ENCODE results near the gene NIT1.

The NIT1 gene

GRCh38 chr1:161084597-161084988 lies 33.3 kb upstream of the NIT1 start:
- DNase-seq, result no peak

DNA sequence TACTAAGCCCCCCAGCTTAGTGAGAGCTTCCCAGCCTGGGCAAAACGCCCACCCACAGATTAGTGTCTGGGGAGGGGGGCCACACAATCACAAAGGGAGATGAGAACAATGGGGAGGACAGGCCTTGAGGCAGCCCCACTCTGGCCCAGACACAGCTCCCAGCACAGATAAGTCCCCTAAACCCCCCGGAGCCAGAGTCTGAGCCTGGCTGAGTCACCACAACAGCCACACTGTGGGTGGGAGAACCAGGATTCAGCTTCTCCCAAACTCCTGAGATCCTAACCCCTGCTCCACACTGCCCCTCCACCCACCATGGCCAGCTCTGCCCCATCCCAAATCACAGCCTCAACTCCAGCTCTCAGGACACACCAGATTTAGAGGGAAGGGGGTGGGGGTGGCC lies 32.7 kb upstream of the NIT1 start:
- no peak for DNase-seq

GRCh38 chr1:161086457-161086856 lies 31.4 kb upstream of the NIT1 start:
- DNase-seq, result no peak

DNA sequence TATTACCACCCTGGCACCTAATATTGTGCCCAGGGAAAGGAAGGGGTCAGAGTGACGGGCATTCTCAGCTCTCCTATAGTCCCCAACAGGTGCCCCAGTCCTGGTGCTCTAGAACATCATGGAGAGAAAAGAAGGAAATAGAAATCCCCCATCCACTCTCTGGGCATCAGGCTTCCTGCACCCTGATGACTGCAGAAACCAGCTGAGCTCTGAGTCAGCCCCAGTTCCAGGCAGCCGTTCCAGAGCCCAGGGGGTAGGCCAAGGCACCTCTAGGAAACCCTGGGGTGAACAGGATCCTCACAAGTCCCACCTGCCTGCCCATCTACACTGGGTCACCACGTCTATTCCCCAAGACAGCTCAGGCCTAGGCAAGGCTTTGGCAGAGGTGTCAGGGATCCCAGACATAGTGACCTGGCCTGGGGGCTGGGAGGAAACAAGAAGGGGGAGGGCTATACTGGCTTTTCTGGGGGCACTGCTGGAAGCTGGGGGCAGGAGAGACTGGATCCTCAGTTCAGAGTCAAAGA lies 29.3 kb upstream of the NIT1 start:
- DNase-seq, result no peak

GRCh38 chr1:161089251-161089924 lies 28.5 kb upstream of the NIT1 start, which contains the start of gene NECTIN4:
Gene NECTIN4, minus strand, starts transcription at chr1:161089558. Its CDS starts 262 bp downstream, at chr1:161089296.
- no peak for DNase-seq

DNA sequence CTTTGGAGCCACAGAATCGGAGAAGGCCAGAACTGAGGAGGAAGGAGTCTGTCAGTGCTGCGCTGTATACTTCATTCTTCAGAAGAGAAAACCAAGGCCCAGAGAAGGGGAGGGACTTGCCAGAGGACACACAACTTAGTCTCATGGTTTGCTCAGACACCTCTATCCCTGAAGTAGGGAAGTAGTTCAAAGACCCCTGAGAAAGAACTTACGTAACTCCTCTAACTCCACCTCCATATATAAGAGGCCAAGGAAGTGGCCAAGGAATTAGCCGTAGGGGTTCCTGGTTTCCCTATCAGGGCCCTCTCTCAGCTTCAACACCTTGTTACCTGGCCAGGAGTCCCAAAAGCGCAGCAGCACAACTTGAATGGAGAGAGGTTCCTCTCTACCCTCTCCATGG lies 28.0 kb upstream of the NIT1 start:
- no peak for DNase-seq

DNA sequence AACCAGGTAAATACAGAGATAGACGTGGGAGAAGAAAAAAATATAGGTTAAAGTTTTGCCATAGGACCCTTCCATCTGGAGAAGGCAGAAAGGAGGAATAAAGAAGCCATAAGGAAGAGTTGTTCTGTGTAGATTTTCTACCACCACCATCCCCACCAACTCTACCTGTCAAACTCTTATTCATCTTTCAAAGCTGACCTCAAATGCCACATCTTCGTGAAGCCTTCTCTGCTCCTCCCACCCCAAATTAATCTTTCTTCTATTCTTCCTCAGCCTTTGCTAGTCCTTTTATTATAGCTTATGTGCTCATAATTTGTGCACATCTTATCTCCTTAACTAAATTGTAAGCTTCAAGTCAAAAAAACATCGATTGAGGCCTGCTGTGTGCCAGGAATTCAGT lies 27.3 kb upstream of the NIT1 start:
- DNase-seq, result no peak

GRCh38 chr1:161091093-161091492 lies 26.8 kb upstream of the NIT1 start:
- no peak for DNase-seq

GRCh38 chr1:161091796-161092507 lies 26.0 kb upstream of the NIT1 start:
- no peak for DNase-seq

DNA sequence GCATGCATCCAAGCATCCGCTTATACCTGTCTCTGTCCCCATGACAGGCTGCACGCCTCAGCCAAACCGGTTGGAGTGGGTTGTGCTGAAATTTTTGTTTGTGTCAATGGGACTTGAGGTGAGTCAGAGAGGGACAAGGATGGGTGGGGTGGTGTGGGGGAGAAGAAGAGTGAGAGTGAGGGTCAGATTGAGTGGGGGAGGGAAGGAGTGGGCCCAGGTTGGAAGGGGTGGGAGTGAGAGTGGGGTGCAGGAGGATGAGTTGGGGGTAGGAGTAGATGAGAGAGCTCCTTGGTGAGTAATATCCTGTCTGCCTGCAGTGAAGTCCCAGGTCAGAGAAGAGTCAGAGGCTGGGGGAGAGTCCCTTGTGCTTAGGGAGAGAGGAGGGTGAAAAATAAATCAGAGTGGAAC lies 25.3 kb upstream of the NIT1 start:
- no peak for DNase-seq

GRCh38 chr1:161094481-161094880 lies 23.4 kb upstream of the NIT1 start:
- no peak for DNase-seq

DNA sequence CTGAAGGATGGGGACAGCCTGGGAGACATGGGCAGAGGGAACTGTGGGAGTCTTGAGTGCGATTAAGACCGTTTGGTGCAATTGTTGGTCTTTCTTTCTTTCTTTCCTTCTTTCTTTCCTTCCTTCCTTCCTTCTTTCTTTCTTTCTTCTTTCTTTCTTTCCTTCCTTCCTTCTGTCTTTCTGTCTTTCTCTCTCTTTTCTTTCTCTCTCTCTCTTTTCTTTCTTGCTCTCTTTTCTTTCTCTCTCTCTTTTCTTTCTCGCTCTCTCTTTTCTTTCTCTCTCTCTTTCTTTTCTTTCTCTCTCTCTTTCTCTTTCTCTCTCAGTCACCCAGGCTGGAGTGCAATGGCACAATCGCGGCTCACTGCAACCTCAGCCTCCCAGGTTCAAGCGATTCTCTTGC lies 22.7 kb upstream of the NIT1 start:
- DNase-seq, result no peak

GRCh38 chr1:161096015-161096414 lies 21.9 kb upstream of the NIT1 start:
- DNase-seq, result no peak

DNA sequence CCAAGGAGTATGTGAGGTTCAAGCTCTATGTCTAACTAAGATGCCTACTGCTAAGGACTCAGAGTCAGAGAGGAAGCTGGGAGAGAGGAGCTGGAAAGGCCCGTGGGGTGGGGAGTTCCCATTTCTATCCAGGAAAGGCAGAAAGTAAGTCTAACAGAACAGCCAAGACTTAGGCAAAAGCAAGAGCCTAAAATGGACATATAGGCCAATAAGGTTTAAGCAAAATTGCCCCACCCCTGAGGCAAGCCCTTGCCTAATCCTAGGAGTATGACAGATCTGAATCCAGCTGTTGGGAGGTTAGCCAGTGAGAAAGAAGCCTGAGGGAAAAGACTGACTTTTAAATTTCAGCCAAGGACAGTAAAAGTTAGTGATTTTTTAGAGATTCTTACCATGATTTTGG lies 21.4 kb upstream of the NIT1 start:
- no peak for DNase-seq

GRCh38 chr1:161098210-161099068 lies 19.5 kb upstream of the NIT1 start, which contains the start of gene KLHDC9:
Gene KLHDC9, plus strand, starts transcription at chr1:161098361. Its CDS starts 175 bp downstream, at chr1:161098536.
- DNase-seq, result peak; percentile 89

DNA sequence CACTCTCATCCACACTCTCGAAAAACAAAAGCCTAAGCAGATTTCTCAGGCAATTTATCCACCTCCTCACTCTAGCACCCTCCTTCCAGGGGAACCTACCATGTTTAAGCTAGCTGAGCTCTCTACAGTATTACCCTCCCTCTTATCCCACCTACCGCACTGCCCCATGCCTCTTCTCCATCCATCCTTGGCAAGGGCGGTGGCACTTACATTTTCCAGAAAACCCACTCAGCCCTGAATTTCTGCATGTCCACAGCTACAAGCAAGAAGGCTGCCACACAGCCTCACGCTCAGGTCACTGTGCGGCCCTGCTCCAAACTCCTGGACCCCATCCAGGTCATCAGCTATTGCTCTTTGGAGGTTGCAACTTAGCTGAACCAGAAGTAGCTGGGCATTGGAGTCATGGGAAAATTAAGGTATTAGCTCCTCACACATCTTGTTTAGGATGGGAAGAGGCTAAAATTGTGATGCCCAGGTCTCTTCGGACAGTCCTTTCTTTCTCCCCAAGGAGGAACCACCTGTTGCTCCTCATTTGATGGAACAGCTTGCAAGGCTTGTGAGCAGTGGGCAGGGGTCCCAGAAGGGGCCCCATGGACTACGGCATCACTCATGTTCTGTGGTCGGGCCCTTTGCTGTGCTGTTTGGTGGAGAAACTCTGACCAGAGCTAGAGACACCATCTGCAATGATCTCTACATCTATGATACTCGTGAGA lies 18.7 kb upstream of the NIT1 start:
- DNase-seq, result no peak

GRCh38 chr1:161100556-161100955 lies 17.3 kb upstream of the NIT1 start:
- DNase-seq, result no peak

- no peak for DNase-seq
These were observed 11.5 kb upstream of the NIT1 start for GRCh38 chr1:161106431-161106830.

GRCh38 chr1:161111117-161111516 lies 6.8 kb upstream of the NIT1 start:
- no peak for DNase-seq

GRCh38 chr1:161111527-161111926 lies 6.4 kb upstream of the NIT1 start:
- DNase-seq, result no peak

- DNase-seq, result no peak
These were observed 4.0 kb upstream of the NIT1 start for GRCh38 chr1:161113915-161114314.

DNA sequence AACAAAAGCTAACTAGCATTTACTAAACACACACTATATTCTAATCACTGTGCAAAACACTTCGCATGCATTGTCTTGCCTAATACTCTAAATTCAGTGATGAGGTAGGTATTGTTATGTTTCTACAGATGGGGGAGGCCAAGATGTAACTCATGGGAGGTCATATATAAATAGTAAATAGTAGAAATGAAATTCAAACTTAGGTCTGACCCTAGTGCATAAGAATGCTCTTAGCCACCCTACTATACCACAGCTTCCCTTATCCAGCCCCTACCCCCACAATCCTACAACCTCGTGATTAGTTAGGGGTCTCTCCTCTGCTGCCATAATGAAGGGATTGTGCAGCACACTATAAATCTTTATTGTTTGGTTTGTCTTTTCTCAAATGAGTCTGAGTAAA lies 3.3 kb upstream of the NIT1 start:
- DNase-seq, result no peak

Data from CD4-positive, alpha-beta T cell treated with Interleukin-17A for 1 hour (primary cell).